WTC11 (cell line): Measurements from ENCODE around the gene MGRN1. TPM values are rescaled to one million over a fixed set of nuclear protein-coding genes. Genes with fewer than 3 reads are reported as not detected.
A peak's percentile ranks its signal among the peaks of the same experiment; 100 is the strongest.

Experiments
- ATAC-seq: fragments of 200-7000 bp; cut with Tn5 transposase; 2 replicates; pipeline ENCODE4 v1.10.0; 2021; ENCODE audit warnings: mild to moderate bottlenecking, moderate library complexity
- CTCF ChIA-PET: fragments of 300-600 bp; sonication (Branson Sonifier 250); formaldehyde crosslinking; loops from one replicate; lab custom pipeline; 2021; ENCODE audit warnings: antibody characterized with exemption; lab: Charles Lee
- POLR2A ChIA-PET: fragments of 350-600 bp; sonication (Branson Sonifier 250); formaldehyde crosslinking; loops from one replicate; lab custom pipeline; 2021; ENCODE audit warnings: antibody characterized with exemption; lab: Charles Lee
- DNase-seq: peaks from one replicate; pipeline ENCODE4 v3.0.0; 2021; ENCODE audit warnings: low spot score
- H3K27ac Mint-ChIP-seq: 2 replicates; pipeline ENCODE4 v1.8.0; 2021; ENCODE audit warnings: mixed read lengths
- H3K27me3 Mint-ChIP-seq: 2 replicates; pipeline ENCODE4 v1.8.0; 2021; ENCODE audit warnings: low read depth, mild to moderate bottlenecking, moderate library complexity, mixed read lengths
- H3K36me3 Mint-ChIP-seq: 2 replicates; pipeline ENCODE4 v1.8.0; 2021; ENCODE audit warnings: mixed read lengths
- H3K4me1 Mint-ChIP-seq: 2 replicates; pipeline ENCODE4 v1.8.0; 2022; ENCODE audit warnings: mixed read lengths
- H3K4me3 Mint-ChIP-seq: 2 replicates; pipeline ENCODE4 v1.8.0; 2021; ENCODE audit warnings: mild to moderate bottlenecking, moderate library complexity, mixed read lengths
- H3K9me3 Mint-ChIP-seq: 2 replicates; pipeline ENCODE4 v1.8.0; 2021; ENCODE audit warnings: mixed read lengths
- AR ChIP-seq: fragments of 250-450 bp; sonication (Bioruptor Pico); IDR thresholded peaks from 2 replicates; pipeline ENCODE4 v1.9.0; 2021; ENCODE audit warnings: mild to moderate bottlenecking
- ATF1 ChIP-seq: sonication (generic); formaldehyde crosslinking; IDR thresholded peaks from 2 replicates; pipeline ENCODE4 v1.8.1; 2023; ENCODE audit warnings: mild to moderate bottlenecking, moderate library complexity, missing genetic modification reagents
- CBFB ChIP-seq: sonication (generic); formaldehyde crosslinking; IDR thresholded peaks from 2 replicates; pipeline ENCODE4 v1.8.1; 2022; ENCODE audit warnings: mild to moderate bottlenecking, low read depth, missing genetic modification reagents
- CREM ChIP-seq: sonication (generic); formaldehyde crosslinking; IDR thresholded peaks from 2 replicates; pipeline ENCODE4 v1.8.1; 2022; ENCODE audit warnings: mild to moderate bottlenecking, missing genetic modification reagents, moderate library complexity
- FOXJ3 ChIP-seq: sonication (generic); formaldehyde crosslinking; IDR thresholded peaks from 2 replicates; pipeline ENCODE4 v1.9.0; 2021; ENCODE audit warnings: missing genetic modification reagents, mild to moderate bottlenecking, borderline replicate concordance
- FOXP1 ChIP-seq: sonication (generic); formaldehyde crosslinking; IDR thresholded peaks from 2 replicates; pipeline ENCODE4 v1.8.0; 2022; ENCODE audit warnings: missing genetic modification reagents, mild to moderate bottlenecking, moderate library complexity, borderline replicate concordance
- HMGA2 ChIP-seq: fragments of 250-450 bp; sonication (Bioruptor Pico); IDR thresholded peaks from 2 replicates; pipeline ENCODE4 v1.4.0; 2021; ENCODE audit warnings: mild to moderate bottlenecking, moderate library complexity
- KAT7 ChIP-seq: sonication (generic); formaldehyde crosslinking; IDR thresholded peaks from 2 replicates; pipeline ENCODE4 v1.8.1; 2023; ENCODE audit warnings: missing genetic modification reagents, mild to moderate bottlenecking, borderline replicate concordance
- NFATC4 ChIP-seq: fragments of 250-450 bp; sonication (Bioruptor Pico); IDR thresholded peaks from 2 replicates; pipeline ENCODE4 v1.9.0; 2021; ENCODE audit warnings: mild to moderate bottlenecking
- NR3C1 ChIP-seq: sonication (generic); formaldehyde crosslinking; conservative IDR thresholded peaks from 2 replicates; pipeline ENCODE4 v1.8.1; 2023; ENCODE audit warnings: low read depth, mild to moderate bottlenecking, missing genetic modification reagents
- SOX15 ChIP-seq: fragments of 250-450 bp; sonication (Bioruptor Pico); IDR thresholded peaks from 2 replicates; pipeline ENCODE4 v1.9.0; 2021; ENCODE audit warnings: mild to moderate bottlenecking
- TEAD4 ChIP-seq: sonication (generic); formaldehyde crosslinking; IDR thresholded peaks from 2 replicates; pipeline ENCODE4 v1.8.0; 2022; ENCODE audit warnings: mild to moderate bottlenecking, missing genetic modification reagents
- USF1 ChIP-seq: sonication (generic); formaldehyde crosslinking; IDR thresholded peaks from 2 replicates; pipeline ENCODE4 v1.8.0; 2022; ENCODE audit warnings: mild to moderate bottlenecking, missing genetic modification reagents
- ZBTB21 ChIP-seq: sonication (generic); formaldehyde crosslinking; IDR thresholded peaks from 2 replicates; pipeline ENCODE4 v1.8.1; 2023; ENCODE audit warnings: mild to moderate bottlenecking, missing genetic modification reagents, borderline replicate concordance
- ZNF138 ChIP-seq: sonication (generic); formaldehyde crosslinking; conservative IDR thresholded peaks from 2 replicates; pipeline ENCODE4 v1.8.1; 2022; ENCODE audit warnings: mild to moderate bottlenecking, moderate library complexity, missing genetic modification reagents
- total RNA-seq: library from RNA; stranded (reverse); gene quantifications from 3 replicates; pipeline ENCODE4 v1.2.3, GENCODE V29; 2021
- TF ChIP-seq, protein P1 (sequence below): fragments of 250-450 bp; sonication (Bioruptor Pico); IDR thresholded peaks from 2 replicates; pipeline ENCODE4 v1.8.0; 2021; ENCODE audit warnings: mild to moderate bottlenecking
- TF ChIP-seq, protein P2 (sequence below): sonication (generic); formaldehyde crosslinking; IDR thresholded peaks from 2 replicates; pipeline ENCODE4 v1.8.1; 2023; ENCODE audit warnings: mild to moderate bottlenecking, missing genetic modification reagents
- TF ChIP-seq, protein P3 (sequence below): sonication (generic); formaldehyde crosslinking; IDR thresholded peaks from 2 replicates; pipeline ENCODE4 v1.8.0; 2022; ENCODE audit warnings: mild to moderate bottlenecking, missing genetic modification reagents
- TF ChIP-seq, protein P4 (sequence below): fragments of 250-450 bp; sonication (Bioruptor Pico); IDR thresholded peaks from 2 replicates; pipeline ENCODE4 v2.1.2; 2022; ENCODE audit warnings: mild to moderate bottlenecking, moderate library complexity
- TF ChIP-seq, protein P5 (sequence below): sonication (generic); formaldehyde crosslinking; conservative IDR thresholded peaks from 2 replicates; pipeline ENCODE4 v1.8.1; 2023; ENCODE audit warnings: mild to moderate bottlenecking, low read depth, missing genetic modification reagents, moderate library complexity
- TF ChIP-seq, protein P6 (sequence below): sonication (generic); formaldehyde crosslinking; IDR thresholded peaks from 2 replicates; pipeline ENCODE4 v1.8.1; 2023; ENCODE audit warnings: mild to moderate bottlenecking, missing genetic modification reagents, moderate library complexity

MGRN1 gene
- total RNA-seq, 1 experiment from 2014 or later, result 88.8 TPM

- TF ChIP-seq, protein P1, sequence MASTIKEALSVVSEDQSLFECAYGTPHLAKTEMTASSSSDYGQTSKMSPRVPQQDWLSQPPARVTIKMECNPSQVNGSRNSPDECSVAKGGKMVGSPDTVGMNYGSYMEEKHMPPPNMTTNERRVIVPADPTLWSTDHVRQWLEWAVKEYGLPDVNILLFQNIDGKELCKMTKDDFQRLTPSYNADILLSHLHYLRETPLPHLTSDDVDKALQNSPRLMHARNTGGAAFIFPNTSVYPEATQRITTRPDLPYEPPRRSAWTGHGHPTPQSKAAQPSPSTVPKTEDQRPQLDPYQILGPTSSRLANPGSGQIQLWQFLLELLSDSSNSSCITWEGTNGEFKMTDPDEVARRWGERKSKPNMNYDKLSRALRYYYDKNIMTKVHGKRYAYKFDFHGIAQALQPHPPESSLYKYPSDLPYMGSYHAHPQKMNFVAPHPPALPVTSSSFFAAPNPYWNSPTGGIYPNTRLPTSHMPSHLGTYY (CRISPR knock-in tag), result no peak
- no peak for TF ChIP-seq SOX15
- TF ChIP-seq, all 79 proteins: peak for 0
Measured at GRCh38 chr16:4599037-4599436, 25.6 kb upstream of the MGRN1 start (continued).

- no peak for ATAC-seq
Measured at GRCh38 chr16:4599545-4599944, 25.1 kb upstream of the MGRN1 start.

More at GRCh38 chr16:4599545-4599944, 25.1 kb upstream of the MGRN1 start:
- ChIA-PET CTCF (interaction anchor here (0.9 to 1.9 kb wide), 6 partner anchors 14 to 122 kb away, joined by 3 to 14 read pairs (median 4); partner anchors contain the start of gene MGRN1), POLR2A (interaction anchor here (1.3 to 1.4 kb wide), 2 partner anchors 17 to 97 kb away, joined by 4 read pairs; no protein-coding TSS in a partner anchor)
- H3K4me1 Mint-ChIP-seq, result peaks cover 6% of the 10 kb centered on the region; the same call in 1 of the 2 replicates
- no peaks in the 10 kb centered on the region for H3K27me3 Mint-ChIP-seq
- no peaks in the 10 kb centered on the region for H3K36me3 Mint-ChIP-seq
- peak overlapping the region; percentile 70; the same call in 1 of the 2 replicates for H3K27ac Mint-ChIP-seq
- H3K9me3 Mint-ChIP-seq, result no peaks in the 10 kb centered on the region
- TF ChIP-seq HMGA2 (CRISPR knock-in tag) (no peak), FOXP1 (no peak), ZNF138 (CRISPR knock-in tag) (no peak), USF1 (CRISPR knock-in tag) (no peak), KAT7 (CRISPR knock-in tag) (no peak), ZBTB21 (CRISPR knock-in tag) (no peak), ATF1 (CRISPR knock-in tag) (no peak), CREM (CRISPR knock-in tag) (no peak), AR (CRISPR knock-in tag) (no peak), FOXJ3 (CRISPR knock-in tag) (no peak), NR3C1 (CRISPR knock-in tag) (no peak), TEAD4 (CRISPR knock-in tag) (no peak), NFATC4 (CRISPR knock-in tag) (no peak), CBFB (CRISPR knock-in tag) (no peak)
- TF ChIP-seq, protein P2, sequence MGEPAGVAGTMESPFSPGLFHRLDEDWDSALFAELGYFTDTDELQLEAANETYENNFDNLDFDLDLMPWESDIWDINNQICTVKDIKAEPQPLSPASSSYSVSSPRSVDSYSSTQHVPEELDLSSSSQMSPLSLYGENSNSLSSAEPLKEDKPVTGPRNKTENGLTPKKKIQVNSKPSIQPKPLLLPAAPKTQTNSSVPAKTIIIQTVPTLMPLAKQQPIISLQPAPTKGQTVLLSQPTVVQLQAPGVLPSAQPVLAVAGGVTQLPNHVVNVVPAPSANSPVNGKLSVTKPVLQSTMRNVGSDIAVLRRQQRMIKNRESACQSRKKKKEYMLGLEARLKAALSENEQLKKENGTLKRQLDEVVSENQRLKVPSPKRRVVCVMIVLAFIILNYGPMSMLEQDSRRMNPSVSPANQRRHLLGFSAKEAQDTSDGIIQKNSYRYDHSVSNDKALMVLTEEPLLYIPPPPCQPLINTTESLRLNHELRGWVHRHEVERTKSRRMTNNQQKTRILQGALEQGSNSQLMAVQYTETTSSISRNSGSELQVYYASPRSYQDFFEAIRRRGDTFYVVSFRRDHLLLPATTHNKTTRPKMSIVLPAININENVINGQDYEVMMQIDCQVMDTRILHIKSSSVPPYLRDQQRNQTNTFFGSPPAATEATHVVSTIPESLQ, result no peak
- TF ChIP-seq, protein P3, sequence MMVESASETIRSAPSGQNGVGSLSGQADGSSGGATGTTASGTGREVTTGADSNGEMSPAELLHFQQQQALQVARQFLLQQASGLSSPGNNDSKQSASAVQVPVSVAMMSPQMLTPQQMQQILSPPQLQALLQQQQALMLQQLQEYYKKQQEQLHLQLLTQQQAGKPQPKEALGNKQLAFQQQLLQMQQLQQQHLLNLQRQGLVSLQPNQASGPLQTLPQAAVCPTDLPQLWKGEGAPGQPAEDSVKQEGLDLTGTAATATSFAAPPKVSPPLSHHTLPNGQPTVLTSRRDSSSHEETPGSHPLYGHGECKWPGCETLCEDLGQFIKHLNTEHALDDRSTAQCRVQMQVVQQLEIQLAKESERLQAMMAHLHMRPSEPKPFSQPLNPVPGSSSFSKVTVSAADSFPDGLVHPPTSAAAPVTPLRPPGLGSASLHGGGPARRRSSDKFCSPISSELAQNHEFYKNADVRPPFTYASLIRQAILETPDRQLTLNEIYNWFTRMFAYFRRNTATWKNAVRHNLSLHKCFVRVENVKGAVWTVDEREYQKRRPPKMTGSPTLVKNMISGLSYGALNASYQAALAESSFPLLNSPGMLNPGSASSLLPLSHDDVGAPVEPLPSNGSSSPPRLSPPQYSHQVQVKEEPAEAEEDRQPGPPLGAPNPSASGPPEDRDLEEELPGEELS (CRISPR knock-in tag), result no peak
- TF ChIP-seq, protein P4, sequence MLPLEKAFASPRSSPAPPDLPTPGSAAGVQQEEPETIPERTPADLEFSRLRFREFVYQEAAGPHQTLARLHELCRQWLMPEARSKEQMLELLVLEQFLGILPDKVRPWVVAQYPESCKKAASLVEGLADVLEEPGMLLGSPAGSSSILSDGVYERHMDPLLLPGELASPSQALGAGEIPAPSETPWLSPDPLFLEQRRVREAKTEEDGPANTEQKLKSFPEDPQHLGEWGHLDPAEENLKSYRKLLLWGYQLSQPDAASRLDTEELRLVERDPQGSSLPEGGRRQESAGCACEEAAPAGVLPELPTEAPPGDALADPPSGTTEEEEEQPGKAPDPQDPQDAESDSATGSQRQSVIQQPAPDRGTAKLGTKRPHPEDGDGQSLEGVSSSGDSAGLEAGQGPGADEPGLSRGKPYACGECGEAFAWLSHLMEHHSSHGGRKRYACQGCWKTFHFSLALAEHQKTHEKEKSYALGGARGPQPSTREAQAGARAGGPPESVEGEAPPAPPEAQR (CRISPR knock-in tag), result no peak
- TF ChIP-seq, protein P5, sequence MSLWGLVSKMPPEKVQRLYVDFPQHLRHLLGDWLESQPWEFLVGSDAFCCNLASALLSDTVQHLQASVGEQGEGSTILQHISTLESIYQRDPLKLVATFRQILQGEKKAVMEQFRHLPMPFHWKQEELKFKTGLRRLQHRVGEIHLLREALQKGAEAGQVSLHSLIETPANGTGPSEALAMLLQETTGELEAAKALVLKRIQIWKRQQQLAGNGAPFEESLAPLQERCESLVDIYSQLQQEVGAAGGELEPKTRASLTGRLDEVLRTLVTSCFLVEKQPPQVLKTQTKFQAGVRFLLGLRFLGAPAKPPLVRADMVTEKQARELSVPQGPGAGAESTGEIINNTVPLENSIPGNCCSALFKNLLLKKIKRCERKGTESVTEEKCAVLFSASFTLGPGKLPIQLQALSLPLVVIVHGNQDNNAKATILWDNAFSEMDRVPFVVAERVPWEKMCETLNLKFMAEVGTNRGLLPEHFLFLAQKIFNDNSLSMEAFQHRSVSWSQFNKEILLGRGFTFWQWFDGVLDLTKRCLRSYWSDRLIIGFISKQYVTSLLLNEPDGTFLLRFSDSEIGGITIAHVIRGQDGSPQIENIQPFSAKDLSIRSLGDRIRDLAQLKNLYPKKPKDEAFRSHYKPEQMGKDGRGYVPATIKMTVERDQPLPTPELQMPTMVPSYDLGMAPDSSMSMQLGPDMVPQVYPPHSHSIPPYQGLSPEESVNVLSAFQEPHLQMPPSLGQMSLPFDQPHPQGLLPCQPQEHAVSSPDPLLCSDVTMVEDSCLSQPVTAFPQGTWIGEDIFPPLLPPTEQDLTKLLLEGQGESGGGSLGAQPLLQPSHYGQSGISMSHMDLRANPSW (CRISPR knock-in tag), result no peak
- TF ChIP-seq, protein P6, sequence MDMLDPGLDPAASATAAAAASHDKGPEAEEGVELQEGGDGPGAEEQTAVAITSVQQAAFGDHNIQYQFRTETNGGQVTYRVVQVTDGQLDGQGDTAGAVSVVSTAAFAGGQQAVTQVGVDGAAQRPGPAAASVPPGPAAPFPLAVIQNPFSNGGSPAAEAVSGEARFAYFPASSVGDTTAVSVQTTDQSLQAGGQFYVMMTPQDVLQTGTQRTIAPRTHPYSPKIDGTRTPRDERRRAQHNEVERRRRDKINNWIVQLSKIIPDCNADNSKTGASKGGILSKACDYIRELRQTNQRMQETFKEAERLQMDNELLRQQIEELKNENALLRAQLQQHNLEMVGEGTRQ (CRISPR knock-in tag), result no peak
- H3K4me3 Mint-ChIP-seq, result no peak overlapping the region
- DNase-seq, result no peak
